GM12878 (cell line): ENCODE results near the gene MN1. TPM values are rescaled to one million over a fixed set of nuclear protein-coding genes. Genes with fewer than 3 reads are reported as not detected.

ENCODE experiments used
- ATAC-seq: fragments of 200-7000 bp; cut with Tn5 transposase; 3 replicates; pipeline ENCODE4 v1.9.1; 2020; ENCODE audit warnings: mild to moderate bottlenecking, moderate library complexity
- BruUV-seq: library from RNA; stranded (reverse); fragments of 400-500 nt; replicated peaks from 2 replicates; lab custom pipeline; 2021; lab: Mats Ljungman, UMichigan
- CTCF ChIA-PET: fragments of 300-600 bp; sonication (Branson Sonifier 250); formaldehyde crosslinking; extraction: SDS; loops from one replicate; lab custom pipeline; 2021; ENCODE audit warnings: inconsistent platforms; lab: Yijun Ruan, JAX
- POLR2A ChIA-PET: fragments of 350-600 bp; formaldehyde crosslinking; extraction: SDS; loops from one replicate; lab custom pipeline; 2021; ENCODE audit warnings: inconsistent platforms; lab: Charles Lee
- RAD21 ChIA-PET: fragments of 300-600 bp; sonication (Branson Sonifier 250); formaldehyde crosslinking; loops from one replicate; lab custom pipeline; 2023; ENCODE audit warnings: antibody characterized with exemption; ENCODE audit not compliant: unreplicated experiment; lab: Charles Lee
- SMC1A ChIA-PET: fragments of 300-600 bp; sonication (Branson Sonifier 250); formaldehyde crosslinking; loops from one replicate; lab custom pipeline; 2023; ENCODE audit not compliant: unreplicated experiment, uncharacterized antibody; lab: Charles Lee
- DNase-seq: peaks from one replicate; pipeline ENCODE4 v3.0.0-alpha.2; 2011; ENCODE audit warnings: low read depth, low spot score
- FAIRE-seq: peaks from 3 replicates; lab custom pipeline; 2011; peaks lifted over from hg19 to GRCh38; lab: Jason Lieb, UNC
- H2AFZ ChIP-seq: 2 replicates; pipeline ENCODE4 v1.6.0; 2011; ENCODE audit warnings: low read depth, low read length, control low read depth; ENCODE audit not compliant: control insufficient read depth
- H3K27ac ChIP-seq: 2 replicates; pipeline ENCODE4 v1.5.1; 2011; ENCODE audit warnings: control low read depth; ENCODE audit not compliant: control insufficient read depth, insufficient read depth
- H3K27me3 ChIP-seq, 2 experiments: replicated peaks in 1 of 2; 2 replicates each; pipeline versions ENCODE4 v1.6.0 to v1.6.1; 2011; ENCODE audit warnings: low read length in 1 of 2; ENCODE audit not compliant: control insufficient read depth in 2 of 2, insufficient read depth in 2 of 2
- H3K36me3 ChIP-seq, 2 experiments: 2 replicates each; pipeline ENCODE4 v1.5.1; 2011; ENCODE audit warnings: low read length in 1 of 2; ENCODE audit not compliant: control insufficient read depth in 2 of 2, insufficient read depth in 2 of 2
- H3K4me1 ChIP-seq: 2 replicates; pipeline ENCODE4 v1.6.1; 2011; ENCODE audit warnings: mild to moderate bottlenecking, low read length, moderate library complexity, mixed read lengths; ENCODE audit not compliant: control insufficient read depth, insufficient read depth
- H3K4me2 ChIP-seq: 2 replicates; pipeline ENCODE4 v1.6.0; 2011; ENCODE audit warnings: control low read depth; ENCODE audit not compliant: control insufficient read depth, insufficient read depth
- H3K4me3 ChIP-seq: fragments of 200-600 bp; sonication (generic); 2 replicates; pipeline ENCODE4 v1.5.1; 2016
- H3K79me2 ChIP-seq: 2 replicates; pipeline ENCODE4 v1.6.0; 2011; ENCODE audit warnings: low read length; ENCODE audit not compliant: control insufficient read depth, insufficient read depth
- H3K9ac ChIP-seq: 2 replicates; pipeline ENCODE4 v1.8.0; 2011; ENCODE audit warnings: low read length, control low read depth, mixed read lengths; ENCODE audit not compliant: control insufficient read depth, insufficient read depth
- H3K9me3 ChIP-seq: replicated peaks from 3 replicates; pipeline ENCODE4 v1.5.1; 2011; ENCODE audit warnings: mild to moderate bottlenecking, low read length; ENCODE audit not compliant: control insufficient read depth, insufficient read depth
- H4K20me1 ChIP-seq: 2 replicates; pipeline ENCODE4 v1.6.0; 2011; ENCODE audit not compliant: control insufficient read depth, insufficient read depth
- CEBPB ChIP-seq, 2 experiments: fragments of 150-350 bp in 1 of 2; IDR thresholded peaks; 2 replicates each; pipeline ENCODE4 v1.6.1; 2012 to 2014; ENCODE audit warnings: low read depth in 2 of 2, low read length in 2 of 2, borderline replicate concordance in 1 of 2, inconsistent platforms in 1 of 2
- CREM ChIP-seq: IDR thresholded peaks from 2 replicates; pipeline ENCODE4 v1.6.1; 2014; ENCODE audit warnings: antibody characterized with exemption, low read depth
- GABPA ChIP-seq: IDR thresholded peaks from 2 replicates; pipeline ENCODE4 v1.6.1; 2014; ENCODE audit warnings: antibody characterized with exemption, low read depth, mild to moderate bottlenecking, inconsistent platforms
- PML ChIP-seq: IDR thresholded peaks from 2 replicates; pipeline ENCODE4 v1.6.1; 2012; ENCODE audit warnings: low read length, inconsistent platforms
- WGBS: methylation state at CpG from one replicate; pipeline ENCODE4 v1.1.6; 2016; ENCODE audit warnings: low lambda C conversion rate; ENCODE audit not compliant: insufficient replicate concordance, insufficient coverage; ENCODE audit errors: missing lambda C conversion rate; 5-methylcytosine and 5-hydroxymethylcytosine counted together
- in situ Hi-C: fragments of 300-500 bp; cut with MboI; formaldehyde crosslinking; loops from 9 replicates; pipeline ENCODE4 v1.14.3; 2018; ENCODE audit warnings: mixed read lengths
- intact Hi-C: fragments of 100-400 bp; cut with micrococcal nuclease; formaldehyde crosslinking; loops from one replicate; pipeline ENCODE4 v1.14.2; 2022; ENCODE audit not compliant: unreplicated experiment
- polyA plus RNA-seq, 11 experiments: library from polyadenylated mRNA; depleted of rRNA in 4 of 11; unstranded in 6 of 11; stranded (reverse) in 5 of 11; fragments of >200 nt; fragmentation: Nextera tagmentation in 4 of 11; fragmentation: Illumina TruSeq in 1 of 11; extraction: Ambion mirVana in 4 of 11; extraction: Trizol in 1 of 11; gene quantifications; 1 replicate in 1 of 11; 2 replicates in 10 of 11; pipeline versions ENCODE4 v1.2.1 to v1.2.3, GENCODE V29; 2011 to 2016; ENCODE audit warnings: inconsistent platforms in 2 of 11, missing spikeins in 2 of 11, low read depth in 1 of 11
- total RNA-seq, 4 experiments: library from RNA; depleted of rRNA in 3 of 4; stranded (reverse); fragments of >200 nt in 3 of 4; fragmentation: Illumina TruSeq in 1 of 4; extraction: Trizol in 1 of 4; gene quantifications; 2 replicates each; pipeline versions ENCODE4 v1.2.1 to v1.2.3, GENCODE V29; 2013 to 2021
- TF ChIP-seq, protein P1 (sequence below): fragments of 450-650 bp; IDR thresholded peaks from 2 replicates; pipeline ENCODE4 v1.6.1; 2018; ENCODE audit warnings: borderline replicate concordance, mild to moderate bottlenecking; ENCODE audit not compliant: partially characterized antibody
- TF ChIP-seq, protein P2 (sequence below): IDR thresholded peaks from 2 replicates; pipeline ENCODE4 v1.6.1; 2012; ENCODE audit warnings: low read depth, low read length, improper control_type of control experiment

The MN1 gene
- total and polyA plus RNA-seq, 10 of the 15 experiments (the other 5 are each of a cell fraction or from before 2014, with no cell fraction given) = under 0.01 to 0.24 (median 0.03) TPM; not detected in 3

DNA sequence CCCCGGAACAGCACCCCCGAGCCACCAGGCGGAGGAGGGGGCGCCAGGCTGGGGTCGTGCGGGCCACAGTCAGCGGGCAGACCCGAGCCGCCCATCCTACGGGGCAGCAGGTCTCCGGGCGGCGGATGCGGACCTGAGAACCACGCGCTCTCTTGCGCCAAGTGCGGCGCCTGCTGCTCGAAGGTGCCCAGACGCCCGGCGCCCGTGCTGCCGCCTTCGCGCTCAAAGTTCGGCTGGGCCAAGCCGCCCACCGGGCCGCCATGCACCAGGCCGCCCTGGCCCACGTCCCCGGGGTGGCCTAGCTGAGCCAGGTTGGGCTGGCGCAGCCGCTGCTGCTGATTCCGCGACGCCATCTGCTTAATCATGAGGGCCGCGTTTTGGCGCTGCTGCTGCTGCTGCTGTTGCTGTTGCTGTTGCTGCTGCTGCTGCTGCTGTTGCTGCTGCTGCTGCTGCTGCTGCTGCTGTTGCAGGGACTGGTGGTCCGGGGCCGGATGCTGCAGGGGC, 3.0 kb downstream of the MN1 start:
- in situ Hi-C loops (no loop called here), intact Hi-C loops (no loop called here)
- no peak for TF ChIP-seq CEBPB (IDR thresholded peaks at IDR 0.05; ENCODE audit: borderline replicate concordance in 1 of 2, low read depth in 2 of 2, low read length in 2 of 2)
- TF ChIP-seq, protein P1, sequence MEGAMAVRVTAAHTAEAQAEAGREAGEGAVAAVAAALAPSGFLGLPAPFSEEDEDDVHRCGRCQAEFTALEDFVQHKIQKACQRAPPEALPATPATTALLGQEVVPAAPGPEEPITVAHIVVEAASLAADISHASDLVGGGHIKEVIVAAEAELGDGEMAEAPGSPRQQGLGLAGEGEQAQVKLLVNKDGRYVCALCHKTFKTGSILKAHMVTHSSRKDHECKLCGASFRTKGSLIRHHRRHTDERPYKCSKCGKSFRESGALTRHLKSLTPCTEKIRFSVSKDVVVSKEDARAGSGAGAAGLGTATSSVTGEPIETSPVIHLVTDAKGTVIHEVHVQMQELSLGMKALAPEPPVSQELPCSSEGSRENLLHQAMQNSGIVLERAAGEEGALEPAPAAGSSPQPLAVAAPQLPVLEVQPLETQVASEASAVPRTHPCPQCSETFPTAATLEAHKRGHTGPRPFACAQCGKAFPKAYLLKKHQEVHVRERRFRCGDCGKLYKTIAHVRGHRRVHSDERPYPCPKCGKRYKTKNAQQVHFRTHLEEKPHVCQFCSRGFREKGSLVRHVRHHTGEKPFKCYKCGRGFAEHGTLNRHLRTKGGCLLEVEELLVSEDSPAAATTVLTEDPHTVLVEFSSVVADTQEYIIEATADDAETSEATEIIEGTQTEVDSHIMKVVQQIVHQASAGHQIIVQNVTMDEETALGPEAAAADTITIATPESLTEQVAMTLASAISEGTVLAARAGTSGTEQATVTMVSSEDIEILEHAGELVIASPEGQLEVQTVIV = no peak
- no peak for TF ChIP-seq GABPA
- no peak for TF ChIP-seq PML
- TF ChIP-seq CREM = no peak
- TF ChIP-seq, protein P2, sequence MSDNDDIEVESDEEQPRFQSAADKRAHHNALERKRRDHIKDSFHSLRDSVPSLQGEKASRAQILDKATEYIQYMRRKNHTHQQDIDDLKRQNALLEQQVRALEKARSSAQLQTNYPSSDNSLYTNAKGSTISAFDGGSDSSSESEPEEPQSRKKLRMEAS = no peak
- Histone ChIP-seq H3K36me3 (no peaks in the 10 kb centered on the region), H3K4me2 (no peak overlapping the region), H3K9me3 (no peaks in the 10 kb centered on the region), H3K9ac (no peak overlapping the region), H3K79me2 (no peaks in the 10 kb centered on the region), H3K27ac (no peak overlapping the region), H3K27me3 (peaks cover 0 to 6% of the 10 kb centered on the region in 2 experiments; a peak in 2 of 4 replicates), H4K20me1 (no peaks in the 10 kb centered on the region), H3K4me3 (no peak overlapping the region), H3K4me1 (no peaks in the 10 kb centered on the region), H2AFZ (no peak overlapping the region)
- no TSS peak for BruUV-seq
- DNase-seq (no peak), FAIRE-seq (no peak), ATAC-seq (no peak)
- ChIA-PET CTCF (no interaction called here), POLR2A (no interaction called here), SMC1A (no interaction called here), RAD21 (no interaction called here)
- 79% methylated on average over 36 of the region's 44 CpGs for WGBS
